ENCODE measurements around the gene ZBTB45.

DNA sequence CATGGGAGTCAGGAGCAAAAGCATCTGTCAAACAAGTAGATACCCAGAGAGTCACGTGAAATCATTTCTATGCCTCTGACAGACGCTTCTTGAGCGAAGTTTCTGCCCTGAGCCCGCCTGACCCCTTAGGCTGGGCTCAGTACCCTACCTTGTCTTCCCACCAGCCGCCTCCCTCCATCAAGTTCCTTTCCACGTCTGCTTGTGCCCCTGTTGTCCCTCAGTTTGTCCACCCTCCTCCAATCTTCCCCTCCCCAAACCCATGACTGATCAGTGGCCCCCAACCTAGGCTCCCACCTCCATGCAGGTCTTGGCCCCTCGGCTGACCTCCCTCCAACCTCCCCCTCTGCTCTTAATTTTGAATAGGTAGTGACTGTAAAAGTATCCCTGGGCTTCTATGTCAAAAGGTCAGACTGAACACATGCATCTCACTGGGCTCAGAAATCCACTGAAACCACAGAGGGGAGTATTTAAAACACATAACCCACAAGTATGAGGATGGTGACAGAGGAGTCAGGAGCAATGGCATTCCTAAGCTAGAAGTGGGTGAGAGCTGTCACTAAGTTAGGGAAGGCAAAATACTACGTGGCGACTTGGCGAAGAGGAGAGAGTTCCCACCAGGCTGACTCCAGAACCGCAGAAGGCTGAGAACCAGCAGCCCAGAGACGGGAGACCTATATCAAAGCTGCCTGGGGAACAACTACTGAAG, 45.2 kb downstream of the ZBTB45 start:
- TF ChIP-seq, protein P1, sequence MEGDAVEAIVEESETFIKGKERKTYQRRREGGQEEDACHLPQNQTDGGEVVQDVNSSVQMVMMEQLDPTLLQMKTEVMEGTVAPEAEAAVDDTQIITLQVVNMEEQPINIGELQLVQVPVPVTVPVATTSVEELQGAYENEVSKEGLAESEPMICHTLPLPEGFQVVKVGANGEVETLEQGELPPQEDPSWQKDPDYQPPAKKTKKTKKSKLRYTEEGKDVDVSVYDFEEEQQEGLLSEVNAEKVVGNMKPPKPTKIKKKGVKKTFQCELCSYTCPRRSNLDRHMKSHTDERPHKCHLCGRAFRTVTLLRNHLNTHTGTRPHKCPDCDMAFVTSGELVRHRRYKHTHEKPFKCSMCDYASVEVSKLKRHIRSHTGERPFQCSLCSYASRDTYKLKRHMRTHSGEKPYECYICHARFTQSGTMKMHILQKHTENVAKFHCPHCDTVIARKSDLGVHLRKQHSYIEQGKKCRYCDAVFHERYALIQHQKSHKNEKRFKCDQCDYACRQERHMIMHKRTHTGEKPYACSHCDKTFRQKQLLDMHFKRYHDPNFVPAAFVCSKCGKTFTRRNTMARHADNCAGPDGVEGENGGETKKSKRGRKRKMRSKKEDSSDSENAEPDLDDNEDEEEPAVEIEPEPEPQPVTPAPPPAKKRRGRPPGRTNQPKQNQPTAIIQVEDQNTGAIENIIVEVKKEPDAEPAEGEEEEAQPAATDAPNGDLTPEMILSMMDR (IDR thresholded peaks at IDR 0.05 in 2 of 3, conservative IDR thresholded peaks at IDR 0.05 in 1 of 3; ENCODE audit: control insufficient read depth in 2 of 3, extremely low read depth in 1 of 3, insufficient read depth in 1 of 3, low read depth in 3 of 3, low read length in 3 of 3), result no peak
- TF ChIP-seq ZNF274 (IDR thresholded peaks at IDR 0.05; ENCODE audit: insufficient read depth, insufficient read length) (no peak), RFX5 (IDR thresholded peaks at IDR 0.05; ENCODE audit: low read depth, low read length) (no peak)
- TF ChIP-seq, protein P2, sequence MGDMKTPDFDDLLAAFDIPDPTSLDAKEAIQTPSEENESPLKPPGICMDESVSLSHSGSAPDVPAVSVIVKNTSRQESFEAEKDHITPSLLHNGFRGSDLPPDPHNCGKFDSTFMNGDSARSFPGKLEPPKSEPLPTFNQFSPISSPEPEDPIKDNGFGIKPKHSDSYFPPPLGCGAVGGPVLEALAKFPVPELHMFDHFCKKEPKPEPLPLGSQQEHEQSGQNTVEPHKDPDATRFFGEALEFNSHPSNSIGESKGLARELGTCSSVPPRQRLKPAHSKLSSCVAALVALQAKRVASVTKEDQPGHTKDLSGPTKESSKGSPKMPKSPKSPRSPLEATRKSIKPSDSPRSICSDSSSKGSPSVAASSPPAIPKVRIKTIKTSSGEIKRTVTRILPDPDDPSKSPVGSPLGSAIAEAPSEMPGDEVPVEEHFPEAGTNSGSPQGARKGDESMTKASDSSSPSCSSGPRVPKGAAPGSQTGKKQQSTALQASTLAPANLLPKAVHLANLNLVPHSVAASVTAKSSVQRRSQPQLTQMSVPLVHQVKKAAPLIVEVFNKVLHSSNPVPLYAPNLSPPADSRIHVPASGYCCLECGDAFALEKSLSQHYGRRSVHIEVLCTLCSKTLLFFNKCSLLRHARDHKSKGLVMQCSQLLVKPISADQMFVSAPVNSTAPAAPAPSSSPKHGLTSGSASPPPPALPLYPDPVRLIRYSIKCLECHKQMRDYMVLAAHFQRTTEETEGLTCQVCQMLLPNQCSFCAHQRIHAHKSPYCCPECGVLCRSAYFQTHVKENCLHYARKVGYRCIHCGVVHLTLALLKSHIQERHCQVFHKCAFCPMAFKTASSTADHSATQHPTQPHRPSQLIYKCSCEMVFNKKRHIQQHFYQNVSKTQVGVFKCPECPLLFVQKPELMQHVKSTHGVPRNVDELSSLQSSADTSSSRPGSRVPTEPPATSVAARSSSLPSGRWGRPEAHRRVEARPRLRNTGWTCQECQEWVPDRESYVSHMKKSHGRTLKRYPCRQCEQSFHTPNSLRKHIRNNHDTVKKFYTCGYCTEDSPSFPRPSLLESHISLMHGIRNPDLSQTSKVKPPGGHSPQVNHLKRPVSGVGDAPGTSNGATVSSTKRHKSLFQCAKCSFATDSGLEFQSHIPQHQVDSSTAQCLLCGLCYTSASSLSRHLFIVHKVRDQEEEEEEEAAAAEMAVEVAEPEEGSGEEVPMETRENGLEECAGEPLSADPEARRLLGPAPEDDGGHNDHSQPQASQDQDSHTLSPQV (IDR thresholded peaks at IDR 0.05), result no peak

All from GM12878 (cell line).